ENCODE measurements around the gene MYH10. TPM values are rescaled to one million over a fixed set of nuclear protein-coding genes. Genes with fewer than 3 reads are reported as not detected.
"Not testable (repeated sequence)": the region's sequence is repeated elsewhere in the genome, so short reads cannot be mapped to it uniquely, and the experiment has no call there.

MYH10 gene
- total RNA-seq, 1 donor from 2014 or later, result 49.7 TPM

GRCh38 chr17:8664456-8665126 lies 34.1 kb upstream of the MYH10 start:
- Histone ChIP-seq H3K4me1 (no peaks in the 10 kb centered on the region), H3K27me3 (ENCODE audit: low read depth) (peaks cover 7% of the 10 kb centered on the region), H3K27ac (replicated peaks) (no peak overlapping the region), H3K9me3 (replicated peaks) (no peaks in the 10 kb centered on the region), H3K4me3 (no peak overlapping the region), H3K36me3 (no peaks in the 10 kb centered on the region)
- intact Hi-C loops (cut with micrococcal nuclease), result no loop called here
- DNase-seq, result no peak
- TF ChIP-seq CTCF (IDR thresholded peaks at IDR 0.05; ENCODE audit: borderline replicate concordance), result no peak

- TF ChIP-seq CTCF (IDR thresholded peaks at IDR 0.05; ENCODE audit: borderline replicate concordance), result no peak
- Histone ChIP-seq H3K9me3 (replicated peaks) (no peaks in the 10 kb centered on the region), H3K27ac (replicated peaks) (no peak overlapping the region), H3K4me3 (no peak overlapping the region), H3K4me1 (no peaks in the 10 kb centered on the region), H3K36me3 (no peaks in the 10 kb centered on the region), H3K27me3 (ENCODE audit: low read depth) (peaks cover 7% of the 10 kb centered on the region)
- intact Hi-C loops (cut with micrococcal nuclease), result no loop called here
- DNase-seq, result no peak
Observed at GRCh38 chr17:8662973-8663372, 32.4 kb upstream of the MYH10 start.

- no peak for DNase-seq
- H3K27me3 ChIP-seq (ENCODE audit: low read depth), result peaks cover 7% of the 10 kb centered on the region
- intact Hi-C loops (cut with micrococcal nuclease), result no loop called here
- TF ChIP-seq CTCF (IDR thresholded peaks at IDR 0.05; ENCODE audit: borderline replicate concordance), result no peak
- H3K4me3 ChIP-seq, result no peak overlapping the region
- H3K27ac ChIP-seq (replicated peaks), result no peak overlapping the region
- H3K36me3 ChIP-seq, result no peaks in the 10 kb centered on the region
- peaks cover 1% of the 10 kb centered on the region for H3K9me3 ChIP-seq (replicated peaks)
- no peaks in the 10 kb centered on the region for H3K4me1 ChIP-seq
Observed at GRCh38 chr17:8662076-8662831, 31.7 kb upstream of the MYH10 start.

GRCh38 chr17:8660709-8661108 lies 30.2 kb upstream of the MYH10 start:
- H3K4me3 ChIP-seq; H3K27me3 ChIP-seq (ENCODE audit: low read depth); H3K27ac ChIP-seq (replicated peaks); intact Hi-C loops (cut with micrococcal nuclease); DNase-seq; H3K36me3 ChIP-seq; H3K4me1 ChIP-seq: not testable (repeated sequence)
- peaks cover 16% of the 10 kb centered on the region for H3K9me3 ChIP-seq (replicated peaks)

GRCh38 chr17:8659758-8660410 lies 29.4 kb upstream of the MYH10 start:
- H3K27me3 ChIP-seq (ENCODE audit: low read depth), result no peaks in the 10 kb centered on the region
- peaks cover 16% of the 10 kb centered on the region for H3K9me3 ChIP-seq (replicated peaks)
- no peaks in the 10 kb centered on the region for H3K36me3 ChIP-seq
- H3K4me3 ChIP-seq, result no peak overlapping the region
- intact Hi-C loops (cut with micrococcal nuclease), result no loop called here
- H3K27ac ChIP-seq (replicated peaks), result no peak overlapping the region
- TF ChIP-seq CTCF (IDR thresholded peaks at IDR 0.05; ENCODE audit: borderline replicate concordance), result no peak
- no peak for DNase-seq
- no peaks in the 10 kb centered on the region for H3K4me1 ChIP-seq

GRCh38 chr17:8658810-8659209 lies 28.3 kb upstream of the MYH10 start:
- H3K4me1 ChIP-seq, result no peaks in the 10 kb centered on the region
- no peak for TF ChIP-seq CTCF (IDR thresholded peaks at IDR 0.05; ENCODE audit: borderline replicate concordance)
- no peaks in the 10 kb centered on the region for H3K36me3 ChIP-seq
- H3K4me3 ChIP-seq, result no peak overlapping the region
- no peak overlapping the region for H3K27ac ChIP-seq (replicated peaks)
- DNase-seq, result no peak
- peaks cover 16% of the 10 kb centered on the region for H3K9me3 ChIP-seq (replicated peaks)
- intact Hi-C loops (cut with micrococcal nuclease), result no loop called here
- H3K27me3 ChIP-seq (ENCODE audit: low read depth), result no peaks in the 10 kb centered on the region
